Embryonic facial prominence (tissue), 1 donor: ENCODE results near the gene ARFGEF3.

Source experiments
- DNase-seq: peaks from one replicate; pipeline ENCODE4 v3.0.0-alpha.2; 2016; ENCODE audit errors: extremely low spot score

The ARFGEF3 gene

DNA sequence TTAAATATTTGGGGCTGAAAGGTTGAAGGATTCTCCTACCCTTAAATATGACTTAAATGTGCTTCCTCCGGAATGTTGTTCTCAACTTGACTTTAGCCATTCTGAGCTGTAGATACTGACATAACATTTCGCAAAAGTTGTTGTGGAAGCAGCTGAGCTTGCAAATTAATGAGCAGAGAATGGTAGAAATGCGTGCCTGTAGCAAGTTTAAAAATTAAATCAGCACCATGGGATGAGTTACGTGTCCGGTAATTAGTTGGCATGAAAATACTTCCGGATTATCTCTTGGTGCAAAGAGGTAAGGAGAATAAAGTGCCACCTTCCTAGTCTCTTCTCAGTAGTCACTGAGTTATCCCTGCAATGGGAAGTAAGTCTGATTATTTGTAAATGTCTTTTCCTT, 80.2 kb downstream of the ARFGEF3 start:
- DNase-seq, result no peak

DNA sequence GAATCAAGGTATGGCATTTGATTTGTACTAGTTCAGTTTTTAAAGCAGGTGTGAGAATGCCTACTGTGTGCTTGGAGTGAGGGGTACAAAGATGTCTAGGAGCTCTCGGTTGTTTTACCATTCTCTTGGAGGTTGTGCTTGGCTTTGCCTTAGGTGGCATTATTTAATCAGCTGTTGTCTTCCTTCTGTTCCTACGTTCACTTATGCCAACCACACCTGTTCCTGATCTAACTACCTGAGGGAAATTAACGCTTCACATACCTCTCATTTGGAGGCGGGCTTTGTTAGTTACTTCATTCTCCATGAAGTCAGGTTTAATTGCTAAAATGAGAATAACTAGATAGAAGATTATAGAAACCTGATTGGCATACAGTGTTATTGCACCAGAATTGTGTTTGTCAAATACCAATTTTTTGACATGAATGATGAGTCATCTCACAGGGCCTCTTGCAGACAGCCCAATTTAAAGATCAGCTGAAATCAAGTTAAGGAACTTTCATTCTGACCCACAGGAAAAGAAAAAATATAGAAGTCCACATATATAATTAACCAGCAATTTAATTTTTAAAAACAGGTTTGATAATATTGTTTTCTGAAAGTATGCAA, 81.4 kb downstream of the ARFGEF3 start:
- no peak for DNase-seq

DNA sequence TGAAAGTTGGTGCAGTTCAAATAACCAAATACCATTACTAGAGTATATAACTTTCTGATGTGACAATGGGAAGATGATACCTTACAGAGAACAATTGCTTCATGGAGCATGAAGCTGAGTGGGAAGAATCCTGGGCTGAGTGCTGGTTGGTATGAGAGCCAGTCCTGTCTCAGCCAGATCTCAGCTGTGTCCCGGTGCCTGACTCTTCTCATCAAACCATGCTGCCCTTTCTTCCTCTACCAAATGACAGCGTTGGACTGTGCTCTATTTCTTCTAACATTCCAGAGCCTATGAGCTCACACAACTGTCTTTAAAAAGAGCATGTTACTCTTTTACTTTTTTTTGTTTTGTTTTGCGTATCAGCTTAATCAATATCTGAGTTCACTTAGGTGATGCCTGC, 84.0 kb downstream of the ARFGEF3 start:
- no peak for DNase-seq

DNA sequence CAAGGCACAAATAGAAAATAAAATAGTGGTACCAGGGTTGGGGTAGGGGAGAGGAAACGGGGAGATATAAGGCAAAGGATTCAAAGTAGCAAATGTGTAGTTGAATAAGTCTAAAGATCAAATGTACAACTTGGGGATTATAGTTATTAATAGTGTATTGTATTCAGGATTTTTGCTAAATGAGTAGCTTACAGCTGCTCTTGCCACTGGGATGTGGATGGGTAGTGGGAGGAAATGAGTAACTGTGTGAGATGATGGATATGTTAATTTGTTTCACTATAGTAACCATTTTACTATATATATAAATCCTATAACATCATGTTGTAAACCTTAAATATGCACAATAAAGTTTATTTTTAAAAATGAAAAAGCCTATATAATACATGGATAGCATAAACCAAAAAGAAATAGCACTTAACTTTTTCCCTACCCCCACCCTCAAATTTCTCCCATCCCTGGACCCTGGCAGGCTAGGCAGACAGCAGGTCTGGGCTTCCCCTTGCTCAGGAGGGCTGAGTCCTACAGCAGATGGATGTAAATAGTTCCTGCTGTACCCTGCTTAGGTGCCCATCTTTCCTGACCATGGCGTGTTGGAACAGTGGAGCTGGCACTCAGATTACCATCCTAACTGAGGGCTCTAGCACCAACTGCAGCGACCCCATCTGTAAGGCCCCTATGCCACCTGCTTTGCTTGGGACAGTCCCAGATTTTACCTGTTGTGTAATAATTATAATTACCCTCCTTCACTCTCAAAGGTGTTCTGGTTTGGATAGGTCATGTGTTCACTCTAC, 85.1 kb downstream of the ARFGEF3 start:
- no peak for DNase-seq

GRCh38 chr6:138248011-138248410, 86.3 kb downstream of the ARFGEF3 start:
- no peak for DNase-seq

DNA sequence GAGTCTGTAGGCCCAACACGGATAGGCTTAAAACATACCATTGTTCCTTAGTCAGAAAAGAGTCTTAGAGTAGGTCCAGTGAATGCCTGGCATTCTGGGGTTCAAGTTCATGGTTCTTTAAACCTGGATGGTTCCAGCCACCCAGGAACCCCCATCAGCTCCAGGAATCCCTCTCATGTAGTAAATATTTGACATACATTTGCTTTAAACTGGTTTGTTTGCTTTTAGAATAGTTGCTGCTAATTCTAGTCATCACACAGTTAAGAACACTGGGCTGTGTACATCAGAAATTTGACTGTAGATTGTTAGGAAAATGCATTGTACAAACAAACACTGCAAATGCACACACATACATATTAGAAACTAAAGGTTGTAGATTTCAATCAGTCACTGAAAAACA, 87.1 kb downstream of the ARFGEF3 start:
- no peak for DNase-seq

- no peak for DNase-seq
Measured at GRCh38 chr6:138250053-138250452, 88.3 kb downstream of the ARFGEF3 start.

GRCh38 chr6:138250513-138251247, 88.9 kb downstream of the ARFGEF3 start:
- no peak for DNase-seq

- DNase-seq, result no peak
Measured at GRCh38 chr6:138253731-138254130, 92.0 kb downstream of the ARFGEF3 start.

- no peak for DNase-seq
Measured at GRCh38 chr6:138255443-138255842, 93.7 kb downstream of the ARFGEF3 start.

GRCh38 chr6:138257638-138258040, 95.9 kb downstream of the ARFGEF3 start:
- no peak for DNase-seq

- DNase-seq, result no peak
Measured at GRCh38 chr6:138258197-138258596, 96.5 kb downstream of the ARFGEF3 start.

- DNase-seq, result no peak
Measured at GRCh38 chr6:138258991-138259390, 97.3 kb downstream of the ARFGEF3 start.

DNA sequence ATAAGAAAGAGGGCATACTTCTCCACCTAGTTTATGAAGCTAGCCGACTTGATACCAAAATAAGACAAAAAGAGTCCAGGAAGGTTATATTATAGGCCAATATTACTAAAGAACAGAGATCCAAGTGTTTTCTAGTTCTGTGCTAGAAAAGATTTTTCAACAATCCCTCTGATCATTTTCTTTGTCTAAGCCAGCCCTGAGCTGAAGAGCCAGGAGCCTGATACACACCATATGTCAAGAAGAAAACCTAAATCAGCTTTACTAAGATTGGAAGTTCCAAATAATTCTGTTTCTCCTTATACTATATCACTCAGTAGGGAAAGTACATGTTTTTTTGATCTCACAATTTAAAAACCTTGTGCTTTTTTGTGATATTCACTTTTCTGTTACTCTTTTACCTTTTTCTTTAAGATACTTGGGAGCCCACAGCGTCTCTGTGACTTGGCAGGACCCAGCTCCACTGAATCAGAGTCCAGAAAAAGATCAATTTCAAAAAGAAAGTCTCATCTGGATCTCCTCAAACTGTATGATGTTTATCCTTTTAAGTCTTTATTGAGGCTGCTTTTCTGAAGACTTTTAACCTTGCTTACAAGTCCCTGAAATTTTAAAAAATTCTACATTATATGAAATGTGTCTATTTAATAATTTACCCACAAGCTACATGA, 99.5 kb downstream of the ARFGEF3 start:
- DNase-seq, result no peak

DNA sequence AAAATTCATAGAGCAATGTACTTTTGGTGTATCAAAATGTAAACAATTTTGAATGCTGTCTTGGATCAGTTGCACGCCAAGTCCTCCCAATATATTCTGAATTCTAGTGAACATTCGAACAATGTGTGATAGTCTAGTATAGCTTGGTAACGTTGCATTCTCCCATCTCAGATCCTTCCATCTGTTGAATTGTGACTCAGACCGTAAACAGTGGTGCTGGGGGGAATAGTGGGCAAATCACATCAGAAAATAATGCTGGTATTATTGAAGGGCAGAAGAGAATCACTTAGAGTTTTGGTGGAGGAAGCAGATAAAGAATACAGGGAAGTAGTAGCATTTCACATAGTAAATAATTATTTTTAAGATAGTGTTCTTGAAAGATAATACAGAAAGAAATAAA, 102.2 kb downstream of the ARFGEF3 start:
- no peak for DNase-seq

DNA sequence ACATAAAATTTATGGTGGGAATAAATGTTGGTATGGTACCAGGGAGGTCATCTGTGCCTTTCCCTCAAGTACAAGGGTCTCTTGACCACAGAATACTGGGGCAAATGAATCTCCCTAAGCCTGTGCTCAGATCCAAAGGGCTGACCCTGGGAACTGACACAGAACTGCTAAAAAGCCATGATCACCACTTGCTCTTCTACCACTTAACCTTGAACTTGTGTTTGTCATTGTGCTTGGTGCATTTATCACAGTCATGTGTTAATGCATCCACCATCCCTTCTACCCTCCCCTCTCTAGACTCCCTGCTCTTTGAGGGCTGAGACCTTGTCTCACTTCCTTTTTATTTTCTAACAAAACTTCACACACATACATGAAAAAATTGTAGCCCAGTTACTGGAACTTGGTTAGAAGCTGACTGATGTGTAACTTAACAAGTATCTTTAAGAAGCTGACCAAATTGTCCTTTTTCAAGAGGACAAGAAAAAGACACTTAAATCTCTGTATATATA, 102.7 kb downstream of the ARFGEF3 start:
- DNase-seq, result no peak

DNA sequence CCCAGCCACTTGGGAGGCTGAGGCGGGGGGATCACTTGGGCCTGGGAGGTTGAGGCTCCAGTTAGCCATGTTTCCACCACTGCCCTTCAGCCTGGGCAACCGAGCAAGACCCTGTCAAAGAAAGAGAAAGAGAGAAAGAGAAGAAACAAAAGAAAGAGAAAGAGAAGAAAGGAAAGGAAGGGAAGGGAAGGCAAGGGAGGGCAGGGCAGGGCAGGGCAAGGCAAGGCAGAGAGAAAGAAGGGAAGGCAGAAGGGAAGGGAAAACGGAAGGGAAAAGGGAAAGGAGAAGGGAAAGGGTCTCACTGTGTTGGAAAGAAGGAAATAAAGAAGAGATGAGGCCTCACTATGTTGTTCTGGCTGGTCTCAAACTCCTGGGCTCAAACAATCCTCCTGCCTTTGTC, 104.4 kb downstream of the ARFGEF3 start:
- DNase-seq, result no peak

DNA sequence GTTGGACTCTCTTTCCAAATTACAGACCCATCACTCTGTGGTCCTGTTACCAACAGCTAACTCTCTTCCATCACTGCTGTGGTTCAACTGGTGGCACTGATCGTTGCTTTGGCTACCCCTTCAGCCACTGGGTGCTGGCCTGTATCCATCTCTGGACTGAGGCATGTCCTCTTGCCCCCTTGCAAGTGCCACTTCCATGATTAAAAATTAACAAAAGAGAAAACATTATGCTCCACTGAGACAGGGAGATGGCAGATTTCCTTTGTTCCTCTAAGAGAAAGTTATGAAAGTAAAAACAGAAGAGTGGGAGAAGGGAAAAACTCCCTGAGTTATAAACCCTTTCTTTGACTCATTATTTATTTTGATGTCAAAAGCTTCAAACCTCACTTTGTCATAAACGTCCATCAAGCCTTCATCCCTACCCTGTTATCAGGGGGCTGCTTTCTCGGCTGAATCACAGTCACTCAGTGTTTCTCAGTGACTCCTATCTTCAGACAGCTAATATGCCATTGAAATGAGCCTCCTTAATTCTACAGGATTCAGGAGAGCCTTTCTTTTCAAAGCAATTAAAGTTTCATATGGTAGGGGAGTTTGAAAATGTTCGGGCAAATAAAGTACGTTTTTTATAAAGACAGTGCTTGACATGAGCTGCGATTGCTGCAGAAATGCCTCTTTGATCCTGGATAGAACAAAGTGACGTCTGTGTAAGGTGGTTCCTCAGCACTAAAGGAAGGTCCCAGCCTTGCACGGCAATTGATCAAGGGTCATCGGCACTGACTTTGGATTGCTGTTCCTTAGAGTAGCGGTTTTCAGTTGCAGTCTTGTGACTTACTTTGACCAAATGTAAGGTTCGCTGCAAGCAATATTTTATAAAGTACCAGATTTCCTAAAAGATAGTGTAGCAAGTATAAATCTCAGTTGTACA, 106.5 kb downstream of the ARFGEF3 start:
- no peak for DNase-seq

DNA sequence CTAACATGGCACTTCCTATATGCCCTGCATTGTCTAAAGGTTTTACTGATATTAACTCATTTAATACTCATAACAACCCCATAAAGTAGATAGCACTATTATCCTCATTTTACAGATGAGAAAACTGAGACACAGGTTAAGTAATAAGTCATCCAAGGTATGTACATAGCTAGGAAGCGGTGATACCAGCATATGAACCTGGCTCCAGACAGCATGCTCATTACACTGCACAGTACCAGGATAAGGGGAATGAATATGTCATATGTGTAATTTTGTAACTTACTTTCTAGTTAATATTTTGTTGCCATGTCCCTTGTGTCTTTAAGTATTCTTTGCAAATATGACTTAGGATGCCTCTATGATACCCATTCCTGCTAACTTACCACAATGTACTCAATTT, 109.7 kb downstream of the ARFGEF3 start:
- no peak for DNase-seq

GRCh38 chr6:138272533-138273315, 111.0 kb downstream of the ARFGEF3 start:
- no peak for DNase-seq
